HepG2 (cell line): ENCODE results near the gene ZNF507. TPM values are rescaled to one million over a fixed set of nuclear protein-coding genes. Genes with fewer than 3 reads are reported as not detected.

Experiments used
- ATAC-seq: fragments of 200-7000 bp; cut with Tn5 transposase; 3 replicates; pipeline ENCODE4 v1.9.1; 2020; ENCODE audit warnings: mild to moderate bottlenecking, moderate library complexity
- BruUV-seq: library from RNA; stranded (reverse); fragments of 400-500 nt; replicated peaks from 2 replicates; lab custom pipeline; 2021; lab: Mats Ljungman, UMichigan
- CTCF ChIA-PET: fragments of 300-600 bp; formaldehyde crosslinking; extraction: SDS; loops from one replicate; lab custom pipeline; 2021; ENCODE audit warnings: low total read pairs, inconsistent platforms, low intra/inter-chr PET ratio; lab: Yijun Ruan, JAX
- POLR2A ChIA-PET: fragments of 350-600 bp; sonication (Branson Sonifier 250); formaldehyde crosslinking; loops from one replicate; lab custom pipeline; 2020; ENCODE audit warnings: antibody characterized with exemption, inconsistent platforms; lab: Yijun Ruan, JAX
- DNase-seq: peaks from one replicate; pipeline ENCODE4 v3.0.0-alpha.2; 2015; ENCODE audit warnings: low spot score
- FAIRE-seq: peaks from 3 replicates; lab custom pipeline; 2011; peaks lifted over from hg19 to GRCh38; lab: Jason Lieb, UNC
- H2AFZ ChIP-seq: one replicate; pipeline ENCODE4 v1.6.1; 2011; ENCODE audit warnings: low read length, inconsistent platforms
- H3K27ac ChIP-seq: fragments of 300-600 bp; 3 replicates; pipeline ENCODE4 v1.8.0; 2011; ENCODE audit warnings: mixed run types, mild to moderate bottlenecking, mixed read lengths, low read length, inconsistent platforms; ENCODE audit not compliant: insufficient read depth; ENCODE audit errors: extremely low read length
- H3K27me3 ChIP-seq, 2 experiments: fragments of 200-600 bp in 1 of 2; 2 replicates in 1 of 2; 3 replicates in 1 of 2; pipeline versions ENCODE4 v1.6.0 to v1.8.0; 2011; ENCODE audit warnings: low read length in 2 of 2, mild to moderate bottlenecking in 2 of 2, moderate library complexity in 2 of 2, inconsistent platforms in 1 of 2; ENCODE audit not compliant: insufficient read depth in 2 of 2, control insufficient read depth in 1 of 2
- H3K36me3 ChIP-seq, 2 experiments: fragments of 200-600 bp in 1 of 2; replicated peaks in 1 of 2; 2 replicates in 1 of 2; 3 replicates in 1 of 2; pipeline versions ENCODE4 v1.5.1 to v1.8.0; 2011; ENCODE audit warnings: low read length in 2 of 2, inconsistent platforms in 1 of 2; ENCODE audit not compliant: insufficient read depth in 2 of 2, control insufficient read depth in 1 of 2
- H3K4me1 ChIP-seq: 2 replicates; pipeline ENCODE4 v1.5.1; 2012; ENCODE audit warnings: low read length, inconsistent platforms; ENCODE audit not compliant: insufficient read depth
- H3K4me2 ChIP-seq: 2 replicates; pipeline ENCODE4 v1.6.0; 2011; ENCODE audit warnings: low read depth, low read length, inconsistent platforms
- H3K4me3 ChIP-seq, 3 experiments: fragments of 200-600 bp in 1 of 3; sonication (generic), shearing (Covaris generic) in 1 of 3; replicated peaks in 1 of 3; 2 replicates each; pipeline ENCODE4 v1.5.1; 2011 to 2016; ENCODE audit warnings: low read length in 3 of 3, inconsistent platforms in 2 of 3, low read depth in 2 of 3, mild to moderate bottlenecking in 2 of 3, control low read depth in 1 of 3, mixed read lengths in 1 of 3; ENCODE audit not compliant: insufficient read depth in 1 of 3
- H3K79me2 ChIP-seq: one replicate; pipeline ENCODE4 v1.6.1; 2011; ENCODE audit warnings: low read length, inconsistent platforms; ENCODE audit not compliant: insufficient read depth
- H3K9ac ChIP-seq: 2 replicates; pipeline ENCODE4 v1.6.0; 2011; ENCODE audit warnings: mild to moderate bottlenecking, low read depth, low read length, inconsistent platforms; ENCODE audit not compliant: insufficient read depth
- H3K9me3 ChIP-seq: 2 replicates; pipeline ENCODE4 v1.5.1; 2012; ENCODE audit warnings: mild to moderate bottlenecking, low read length
- H4K20me1 ChIP-seq: 2 replicates; pipeline ENCODE4 v1.6.0; 2011; ENCODE audit warnings: inconsistent platforms, mild to moderate bottlenecking, low read length, moderate library complexity; ENCODE audit not compliant: insufficient read depth
- ATF5 ChIP-seq: sonication (generic); formaldehyde crosslinking; IDR thresholded peaks from 2 replicates; pipeline ENCODE4 v1.4.0; 2020; ENCODE audit warnings: mild to moderate bottlenecking, low read depth, missing genetic modification reagents
- ZBTB40 ChIP-seq, 2 experiments: fragments of 450-650 bp in 1 of 2; sonication (generic) in 1 of 2; formaldehyde crosslinking in 1 of 2; IDR thresholded peaks; 2 replicates each; pipeline versions ENCODE4 v1.6.1 to v1.8.0; 2016 to 2022; ENCODE audit warnings: antibody characterized with exemption in 1 of 2, mild to moderate bottlenecking in 1 of 2, missing genetic modification reagents in 1 of 2
- ZNF101 ChIP-seq: sonication (generic); formaldehyde crosslinking; IDR thresholded peaks from 2 replicates; pipeline ENCODE4 v1.4.0; 2020; ENCODE audit warnings: mild to moderate bottlenecking, low read depth, missing genetic modification reagents, borderline replicate concordance
- ZNF121 ChIP-seq: sonication (generic); formaldehyde crosslinking; IDR thresholded peaks from 2 replicates; pipeline ENCODE4 v1.5.0; 2020; ENCODE audit warnings: mild to moderate bottlenecking, missing genetic modification reagents
- WGBS: methylation state at CpG from one replicate; pipeline ENCODE4 v1.1.6; 2017; ENCODE audit warnings: low lambda C conversion rate; 5-methylcytosine and 5-hydroxymethylcytosine counted together
- in situ Hi-C: cut with HindIII; loops from 2 replicates; pipeline ENCODE4 v1.10.0; 2017; ENCODE audit warnings: low pct_unique_long_range_greater_than_20kb; ENCODE audit not compliant: extremely low pct_ligation_motif_present
- intact Hi-C: fragments of 100-400 bp; cut with micrococcal nuclease; formaldehyde crosslinking; loops from one replicate; pipeline ENCODE4 v1.10.0; 2022; ENCODE audit not compliant: unreplicated experiment
- polyA plus RNA-seq, 8 experiments: library from polyadenylated mRNA; depleted of rRNA in 3 of 8; stranded (reverse) in 7 of 8; unstranded in 1 of 8; fragments of >200 nt; fragmentation: Illumina TruSeq in 4 of 8; extraction: Trizol in 4 of 8; gene quantifications; 2 replicates each; pipeline versions ENCODE4 v1.2.1 to v1.2.3, GENCODE V29; 2011 to 2016; ENCODE audit warnings: low read depth in 4 of 8, missing spikeins in 1 of 8, mixed read lengths in 1 of 8; ENCODE audit not compliant: insufficient read depth in 1 of 8
- total RNA-seq, 5 experiments: library from RNA; depleted of rRNA; stranded (reverse); fragments of >200 nt; fragmentation: Illumina TruSeq; extraction: Trizol; gene quantifications; 2 replicates each; pipeline ENCODE4 v1.2.3, GENCODE V29; 2016; ENCODE audit warnings: low read depth in 1 of 5

Gene ZNF507
- total and polyA plus RNA-seq, 2 of the 13 experiments (the other 11 are each of a cell fraction or from before 2014, with no cell fraction given): 7.3 to 10.9 TPM

GRCh38 chr19:32380269-32380668, 34.9 kb downstream of the ZNF507 start:
- DNase-seq: no peak
- Histone ChIP-seq H3K27me3 (no peaks in the 10 kb centered on the region; a peak in 1 of 5 replicates), H3K4me1 (peaks cover 2% of the 10 kb centered on the region), H3K4me2 (no peak overlapping the region), H4K20me1 (no peaks in the 10 kb centered on the region), H3K36me3 (peaks cover 7 to 55% of the 10 kb centered on the region in 2 experiments), H3K4me3 (no peak overlapping the region), H2AFZ (no peak overlapping the region), H3K79me2 (peaks cover under 1% of the 10 kb centered on the region), H3K27ac (no peak overlapping the region), H3K9ac (no peak overlapping the region), H3K9me3 (no peaks in the 10 kb centered on the region)
- POLR2A ChIA-PET: no interaction called here
- CTCF ChIA-PET: no interaction called here
- WGBS: 95% methylated on average over 3 of the region's 3 CpGs
- BruUV-seq: no TSS peak
- in situ Hi-C loops (no loop called here), intact Hi-C loops (no loop called here)
- TF ChIP-seq ZNF121 (CRISPR knock-in tag) (peak; percentile 31; the same call in 1 of the 2 replicates), ATF5 (CRISPR knock-in tag) (no peak)
- FAIRE-seq: no peak
- ATAC-seq: no peak

GRCh38 chr19:32387701-32388392, 42.4 kb downstream of the ZNF507 start:
- H3K4me3 ChIP-seq: no peak overlapping the region
- in situ Hi-C loops: no loop called here

More at GRCh38 chr19:32387701-32388392, 42.4 kb downstream of the ZNF507 start:
- peaks cover 6% of the 10 kb centered on the region for H3K4me1 ChIP-seq
- H3K27me3 ChIP-seq: no peaks in the 10 kb centered on the region; a peak in 1 of 5 replicates
- WGBS: 97% methylated on average over 7 of the region's 7 CpGs
- no peak overlapping the region for H3K4me2 ChIP-seq
- H2AFZ ChIP-seq: no peak overlapping the region
- no peak for ATAC-seq
- H3K9ac ChIP-seq: no peak overlapping the region
- H4K20me1 ChIP-seq: no peaks in the 10 kb centered on the region
- TF ChIP-seq ZNF101 (no peak), ZBTB40 (IDR thresholded peaks at IDR 0.05) (no peak), ZBTB40 (CRISPR knock-in tag; IDR thresholded peaks at IDR 0.05) (peak; percentile 32; the same call in 1 of the 2 replicates)
- no TSS peak for BruUV-seq
- no peaks in the 10 kb centered on the region for H3K9me3 ChIP-seq
- FAIRE-seq: no peak
- POLR2A ChIA-PET: no interaction called here
- CTCF ChIA-PET: no interaction called here
- H3K27ac ChIP-seq: no peak overlapping the region
- DNase-seq: no peak
- intact Hi-C loops: no loop called here
- H3K36me3 ChIP-seq: peaks cover 0 to 16% of the 10 kb centered on the region in 2 experiments; a peak in 2 of 5 replicates
- no peaks in the 10 kb centered on the region for H3K79me2 ChIP-seq
